COLO668 (cell line): ENCODE results near the gene ATAD2B.

Experiments used
- DNase-seq: peaks from one replicate; lab custom pipeline; 2025; ENCODE audit not compliant: unreplicated experiment; lab: John Stamatoyannopoulos, UW

The ATAD2B gene

DNA sequence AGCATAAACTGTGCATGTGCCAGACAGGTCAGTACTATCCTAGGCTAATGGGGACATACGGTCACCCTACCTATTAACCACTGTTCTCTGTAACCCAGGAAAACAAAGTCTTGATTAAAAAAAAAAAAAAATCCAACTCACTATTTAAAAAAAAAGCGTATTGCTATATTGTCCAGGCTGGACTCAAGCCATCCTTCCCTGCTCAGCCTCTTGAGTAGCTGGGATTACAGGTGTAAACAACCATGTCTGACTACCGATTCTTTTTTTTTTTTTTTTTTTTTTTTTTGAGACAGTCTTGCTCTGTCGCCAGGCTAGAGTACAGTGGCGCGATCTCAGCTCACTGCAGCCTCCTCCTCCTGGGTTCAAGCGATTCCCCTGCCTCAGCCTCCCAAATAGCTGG is 11.6 kb downstream of the ATAD2B start:
- no peak for DNase-seq

DNA sequence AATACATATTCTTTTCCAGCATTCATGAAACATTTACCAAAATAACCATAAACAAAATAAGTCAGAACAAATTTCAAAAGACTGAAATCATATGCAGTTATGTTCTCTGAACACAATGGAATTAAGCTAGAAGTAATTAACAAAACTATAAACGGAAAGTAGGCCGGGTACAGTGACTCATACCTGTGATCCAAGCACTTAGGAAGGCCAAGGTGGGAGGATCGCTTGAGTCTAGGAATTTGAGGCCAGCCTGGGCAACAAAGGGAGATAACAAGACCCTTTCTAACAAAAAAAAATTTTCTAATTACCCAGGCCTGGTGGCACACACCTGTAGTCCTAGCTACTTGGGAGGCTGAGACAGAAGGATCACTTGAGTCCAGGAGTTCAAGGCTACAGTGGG is 14.9 kb downstream of the ATAD2B start:
- DNase-seq: no peak

DNA sequence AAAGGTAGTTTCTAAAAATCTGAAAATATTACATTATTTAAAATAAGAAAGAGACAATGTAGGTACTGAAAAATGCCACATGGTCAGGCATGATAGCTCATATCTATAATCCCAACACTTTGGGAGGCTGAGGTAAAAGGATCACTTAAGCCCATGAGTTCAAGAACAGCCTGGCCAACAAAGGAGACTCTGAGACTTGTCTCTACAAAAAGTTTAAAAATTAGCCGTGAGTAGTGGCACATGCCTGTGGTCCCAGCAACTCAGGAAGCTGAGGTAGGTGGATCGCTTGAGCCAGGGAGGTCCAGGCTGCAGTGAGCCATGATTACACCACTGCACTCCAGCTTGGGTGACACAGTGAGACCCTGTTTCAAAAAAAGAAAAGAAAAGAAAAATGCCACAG is 21.8 kb downstream of the ATAD2B start:
- no peak for DNase-seq

DNA sequence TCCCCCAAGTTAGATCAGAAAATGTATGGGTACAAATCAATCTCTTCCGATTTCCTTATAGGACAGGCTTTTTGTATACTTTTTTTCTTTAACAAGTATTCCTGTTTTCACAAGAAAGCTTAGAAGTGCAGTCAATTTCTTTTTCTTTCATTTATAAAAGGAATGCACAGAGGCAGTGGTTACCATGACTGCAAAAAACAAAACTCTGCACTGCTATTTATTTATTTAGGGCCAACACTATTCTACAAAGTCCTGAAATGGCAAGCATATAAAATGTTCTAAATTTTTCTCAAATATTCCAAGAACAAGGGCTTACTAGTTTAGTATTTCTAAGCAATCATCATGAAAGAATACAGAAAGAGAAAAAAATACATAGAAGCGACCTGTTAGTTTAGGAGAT is 22.2 kb downstream of the ATAD2B start:
- DNase-seq: no peak

DNA sequence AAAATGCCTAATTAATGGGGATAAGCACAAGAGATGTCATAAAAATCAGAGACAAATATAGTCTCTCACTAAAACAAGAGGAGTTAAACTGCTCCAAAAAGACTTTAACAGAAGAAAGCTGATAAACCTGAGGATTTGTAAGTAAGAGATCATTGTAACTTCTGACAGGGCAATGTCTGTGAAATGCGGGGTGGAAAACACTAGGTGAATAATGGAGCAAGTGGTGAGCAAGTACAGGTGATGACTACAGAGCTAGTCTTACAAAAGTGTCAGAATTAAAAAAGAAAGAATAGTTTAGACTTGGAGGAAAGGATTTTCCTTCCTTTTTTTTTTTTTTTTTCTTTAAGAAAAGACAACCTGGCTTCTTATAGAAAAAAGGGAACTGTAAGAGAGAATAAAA is 22.7 kb downstream of the ATAD2B start:
- no peak for DNase-seq

DNA sequence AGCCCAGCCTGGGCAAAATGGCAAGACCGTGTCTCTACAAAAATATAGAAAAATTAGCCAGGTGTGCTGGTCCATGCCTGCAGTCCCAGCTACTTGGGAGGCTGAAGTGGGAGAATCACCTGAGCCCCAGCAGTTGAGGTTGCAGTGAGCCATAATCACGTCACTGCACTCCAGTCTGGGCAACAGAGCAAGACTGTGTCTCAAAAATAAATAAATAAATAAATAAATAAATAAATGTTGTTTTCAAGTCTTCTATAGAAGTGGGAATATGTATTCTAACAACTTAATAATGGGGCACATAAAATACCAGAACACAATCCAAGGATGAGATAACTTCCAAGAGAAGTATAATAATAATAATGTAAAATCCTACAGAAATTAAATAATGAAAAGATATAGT is 23.9 kb downstream of the ATAD2B start:
- DNase-seq: no peak

DNA sequence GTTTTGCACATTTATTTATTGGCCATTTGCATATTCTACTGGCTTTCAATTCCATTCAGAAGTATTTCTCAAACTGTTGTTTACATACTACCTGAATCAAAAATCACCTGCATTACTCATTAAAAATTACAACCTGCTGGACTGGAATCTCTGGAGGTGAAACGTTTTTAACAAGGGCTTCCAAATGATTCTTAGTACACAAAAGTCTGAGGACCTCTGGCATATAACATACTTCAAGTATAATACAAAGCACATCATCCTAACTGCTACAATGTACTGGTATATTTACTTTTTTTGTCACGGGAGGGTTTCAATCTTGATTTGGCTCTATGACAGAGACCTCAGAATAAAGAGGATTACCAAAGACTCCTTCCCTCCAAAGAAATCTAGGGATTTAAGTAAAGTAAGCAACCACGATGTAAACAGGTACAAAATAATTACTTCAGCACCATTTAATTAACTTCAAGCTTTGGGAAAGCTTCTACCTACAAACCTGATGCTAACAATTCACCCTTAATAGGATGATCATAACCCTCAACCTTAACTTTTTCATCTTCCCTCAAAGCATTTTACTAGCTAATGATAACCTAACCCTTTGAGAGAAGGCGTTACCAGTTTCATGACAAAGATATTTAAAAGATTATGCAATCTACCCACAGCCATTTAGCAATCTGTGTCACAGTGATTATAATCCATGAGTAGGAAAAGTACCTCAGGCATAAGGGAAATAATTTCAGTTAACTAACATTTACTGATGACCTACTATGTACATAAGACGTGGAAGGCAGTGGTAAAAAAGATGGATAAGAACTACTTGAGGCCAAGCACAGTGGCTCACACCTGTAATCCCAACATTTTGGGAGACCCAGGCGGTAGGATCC is 24.7 kb downstream of the ATAD2B start:
- no peak for DNase-seq

DNA sequence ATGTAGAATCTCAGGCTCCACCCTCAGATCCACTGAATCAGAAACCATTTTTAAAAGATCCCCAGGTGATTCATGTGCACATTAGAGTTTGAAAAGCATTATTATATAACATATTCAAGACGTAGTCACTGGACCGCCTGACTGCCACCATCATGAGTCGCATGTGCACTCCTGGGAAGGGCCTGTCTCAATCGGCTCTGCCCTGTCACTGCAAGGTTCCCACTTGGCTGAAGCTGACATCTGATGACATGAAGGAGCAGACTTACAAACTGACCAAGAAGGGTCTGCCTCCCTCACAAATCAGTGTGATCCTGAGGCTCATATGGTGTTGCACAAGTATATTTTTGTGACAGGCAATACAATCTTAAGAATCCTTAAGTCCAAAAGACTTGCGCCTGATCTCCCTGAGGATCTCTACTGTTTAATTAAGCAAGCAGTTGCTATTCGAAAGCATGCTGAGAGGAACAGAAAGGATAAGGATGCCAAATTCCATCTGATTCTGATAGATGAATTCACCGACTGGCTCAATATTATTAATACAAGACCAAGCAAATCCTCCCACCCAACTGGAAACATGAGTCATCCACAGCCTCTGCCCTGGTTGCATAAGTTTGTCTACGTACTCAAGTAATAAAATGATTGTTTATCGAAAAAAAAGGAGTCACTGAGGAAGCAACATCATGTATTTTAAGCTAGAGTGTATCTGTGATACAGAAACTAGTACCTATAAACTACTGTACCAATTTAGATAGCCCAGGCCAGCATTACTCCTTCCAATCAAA is 26.2 kb downstream of the ATAD2B start:
- DNase-seq: no peak

DNA sequence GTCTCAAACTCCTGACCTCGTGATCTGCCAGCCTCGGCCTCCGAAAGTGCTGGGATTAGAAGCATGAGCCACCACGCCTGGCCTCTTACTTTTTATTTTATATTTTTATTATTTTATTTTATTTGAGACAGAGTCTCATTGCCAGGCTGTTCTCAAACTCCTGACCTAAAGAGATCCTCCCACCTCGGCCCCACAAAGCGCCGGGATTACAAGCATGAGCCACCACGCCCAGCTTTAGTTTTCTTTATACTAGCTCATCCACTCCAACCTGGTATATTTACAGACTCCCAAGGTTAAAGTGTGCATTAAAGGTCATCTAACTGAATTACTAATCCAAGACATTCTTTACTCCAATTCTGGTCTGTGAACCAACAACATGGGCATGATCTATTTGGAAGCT is 26.8 kb downstream of the ATAD2B start:
- DNase-seq: no peak

DNA sequence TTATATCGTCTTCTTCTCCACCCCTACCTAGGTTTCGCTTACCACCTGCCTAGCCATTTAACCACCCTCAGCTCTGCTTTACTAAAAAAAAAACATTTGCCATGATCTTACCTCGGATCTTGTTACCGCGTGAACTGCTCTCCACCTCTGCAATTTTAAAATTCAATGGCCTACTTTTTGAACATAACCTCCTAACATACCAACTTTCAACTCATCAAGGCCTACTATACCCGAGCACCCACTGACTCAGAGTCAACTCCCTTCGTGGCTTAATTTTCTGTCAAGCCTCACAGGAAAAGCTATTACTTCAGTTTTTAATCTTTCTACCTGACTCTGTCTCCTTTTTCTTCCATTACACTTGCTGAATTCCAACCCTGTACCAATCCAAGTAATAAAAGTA is 55.7 kb downstream of the ATAD2B start:
- no peak for DNase-seq

DNA sequence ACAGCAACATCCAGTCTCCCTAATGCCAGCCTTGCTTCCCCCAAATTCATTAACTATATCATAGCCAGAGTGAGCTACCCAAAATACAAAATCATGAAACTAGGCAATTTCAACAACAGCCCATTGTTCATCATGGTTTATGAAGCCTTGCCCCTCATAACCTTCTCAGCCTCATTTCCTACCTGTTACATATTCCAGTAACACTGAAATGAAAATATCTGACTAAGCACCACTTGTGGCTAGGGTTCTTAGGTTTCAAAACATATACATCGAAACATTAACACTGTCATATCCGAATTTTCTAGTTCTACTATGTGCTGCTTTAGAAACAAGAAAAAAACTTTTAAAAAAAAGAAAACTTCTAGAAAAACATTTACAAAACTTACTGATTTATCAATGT is 59.5 kb downstream of the ATAD2B start:
- no peak for DNase-seq

DNA sequence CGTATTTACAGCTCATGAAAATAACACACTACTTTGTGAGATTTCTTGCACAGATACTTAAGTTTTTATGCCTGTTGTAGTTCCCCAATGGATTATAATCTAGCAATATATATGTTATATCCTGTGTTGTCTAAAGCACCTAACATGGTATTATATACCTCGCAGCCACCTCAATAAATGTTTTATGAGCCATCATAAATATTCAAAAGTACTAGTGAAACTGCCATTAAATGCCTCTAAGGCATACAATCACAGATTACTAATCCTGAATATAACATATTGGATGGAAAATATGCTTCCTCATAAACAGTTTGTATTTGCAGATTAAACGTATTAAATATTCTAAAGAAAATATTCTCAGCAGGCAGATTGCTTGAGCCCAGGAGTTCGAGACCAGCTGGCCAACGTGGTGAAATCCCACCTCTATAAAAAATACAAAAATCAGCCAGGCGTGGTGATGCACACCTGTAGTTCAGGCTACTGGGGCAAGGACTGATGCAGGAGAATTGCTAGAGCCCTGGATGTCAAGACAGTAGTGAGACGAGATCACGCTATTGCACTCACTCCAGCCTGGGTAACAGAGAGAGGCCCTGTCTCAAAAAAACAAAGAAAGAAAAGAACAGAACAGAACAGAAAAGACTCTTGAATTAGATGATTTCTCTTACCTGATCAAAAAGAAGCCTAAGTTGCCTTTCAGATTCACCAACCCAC is 64.1 kb downstream of the ATAD2B start:
- no peak for DNase-seq

DNA sequence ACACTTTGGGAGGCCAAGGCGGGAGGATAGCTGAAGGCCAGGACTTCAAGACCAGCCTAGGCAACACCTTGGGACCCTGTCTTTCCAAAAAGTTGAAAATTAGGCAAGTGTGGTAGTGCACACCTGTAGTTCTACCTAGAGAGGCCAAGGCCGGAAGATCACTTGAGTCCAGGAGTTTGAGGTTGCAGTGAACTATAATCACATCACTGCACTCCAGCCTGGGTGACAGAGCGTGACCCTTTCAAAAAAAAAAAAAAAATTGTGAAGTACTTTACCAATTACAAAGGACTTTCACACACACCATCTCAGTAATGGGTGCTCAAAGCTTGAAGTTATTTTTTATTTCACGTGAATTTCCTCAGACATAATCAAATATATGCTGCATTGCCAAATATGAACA is 65.0 kb downstream of the ATAD2B start:
- DNase-seq: no peak

DNA sequence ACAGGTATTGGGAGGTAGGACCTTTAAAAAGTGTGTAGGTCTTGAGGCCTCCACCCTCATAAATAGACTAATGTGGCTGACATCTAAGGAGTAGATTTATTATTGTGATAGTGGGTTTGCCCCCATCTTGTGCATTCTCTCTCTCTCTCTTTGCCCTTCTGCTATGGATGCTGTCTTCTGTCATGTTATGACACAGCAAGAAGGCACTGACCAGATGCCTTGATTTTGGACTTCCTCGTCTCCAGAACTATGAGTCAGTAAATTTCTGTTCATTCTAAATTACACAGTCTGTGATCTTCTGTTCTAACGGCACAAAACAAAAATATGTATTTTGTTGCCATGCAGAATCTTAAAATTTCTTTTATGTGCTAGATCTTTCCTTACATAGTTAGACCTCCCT is 66.9 kb downstream of the ATAD2B start:
- DNase-seq: no peak

DNA sequence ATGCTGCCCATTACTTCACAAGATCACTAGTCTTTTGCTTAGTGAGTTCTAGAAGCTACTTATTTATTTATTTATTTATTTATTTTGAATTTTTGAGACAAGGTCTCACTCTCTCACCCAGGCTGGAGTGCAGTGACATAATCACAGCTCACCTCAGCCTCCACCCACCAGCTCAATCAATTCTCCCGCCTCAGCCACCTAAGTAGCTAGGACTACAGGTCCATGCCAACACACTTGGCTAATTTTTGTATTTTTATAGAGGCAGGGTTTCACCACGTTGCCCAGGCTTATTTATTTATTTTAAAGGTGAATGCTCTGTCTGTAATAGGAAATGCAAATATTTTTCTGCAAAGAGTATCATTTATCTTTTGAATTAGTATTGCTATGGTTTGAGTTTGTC is 67.7 kb downstream of the ATAD2B start:
- DNase-seq: no peak

DNA sequence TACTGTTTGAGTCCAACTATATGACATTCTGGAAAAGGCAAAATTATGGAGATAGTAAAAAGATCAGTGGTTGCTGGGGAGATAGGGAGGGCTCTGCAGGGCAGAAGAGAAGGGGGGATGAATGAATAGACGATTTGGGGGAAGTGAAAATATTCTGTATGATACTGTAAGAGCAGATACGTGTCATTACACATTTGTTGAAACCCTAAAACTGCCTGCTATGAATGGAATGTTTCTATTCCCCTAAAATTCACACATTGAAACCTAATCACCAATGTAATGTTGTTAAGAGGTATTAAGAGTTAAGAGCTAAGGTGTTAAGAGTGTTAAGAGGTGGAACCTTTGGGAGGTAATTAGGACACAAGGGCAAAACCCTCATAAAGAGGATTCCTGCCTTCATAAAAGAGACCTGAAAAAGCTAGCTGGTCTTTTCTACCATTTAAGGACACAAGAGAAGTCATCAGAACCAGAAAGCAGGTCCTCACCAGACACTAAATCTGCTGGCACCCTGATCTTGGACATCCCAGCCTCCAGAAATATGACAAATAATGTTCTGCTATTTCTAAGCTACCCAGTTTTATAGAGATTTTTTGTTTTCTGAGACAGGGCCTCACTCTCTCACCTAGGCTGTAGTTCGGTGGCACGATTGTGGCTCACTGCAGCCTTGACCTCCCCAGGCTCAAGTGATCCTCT is 76.2 kb downstream of the ATAD2B start:
- DNase-seq: no peak

DNA sequence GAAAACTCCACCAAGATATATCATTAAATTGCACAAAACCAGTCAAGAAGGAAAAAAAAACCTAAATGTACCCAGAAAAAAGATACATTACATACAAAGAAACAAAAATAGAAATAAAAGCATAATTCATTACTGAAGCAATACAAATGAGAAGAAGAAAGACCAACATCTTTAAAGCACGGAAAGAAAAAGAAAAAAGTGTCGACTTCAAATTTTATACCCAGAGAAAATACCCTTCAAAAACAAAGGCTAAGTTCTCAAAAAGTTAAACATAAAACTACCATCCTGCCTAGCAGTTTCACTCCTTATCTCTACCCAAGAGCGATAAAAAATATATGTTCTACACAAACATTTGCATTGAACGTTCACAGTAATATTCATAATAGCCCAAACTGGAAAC is 82.0 kb downstream of the ATAD2B start:
- no peak for DNase-seq

DNA sequence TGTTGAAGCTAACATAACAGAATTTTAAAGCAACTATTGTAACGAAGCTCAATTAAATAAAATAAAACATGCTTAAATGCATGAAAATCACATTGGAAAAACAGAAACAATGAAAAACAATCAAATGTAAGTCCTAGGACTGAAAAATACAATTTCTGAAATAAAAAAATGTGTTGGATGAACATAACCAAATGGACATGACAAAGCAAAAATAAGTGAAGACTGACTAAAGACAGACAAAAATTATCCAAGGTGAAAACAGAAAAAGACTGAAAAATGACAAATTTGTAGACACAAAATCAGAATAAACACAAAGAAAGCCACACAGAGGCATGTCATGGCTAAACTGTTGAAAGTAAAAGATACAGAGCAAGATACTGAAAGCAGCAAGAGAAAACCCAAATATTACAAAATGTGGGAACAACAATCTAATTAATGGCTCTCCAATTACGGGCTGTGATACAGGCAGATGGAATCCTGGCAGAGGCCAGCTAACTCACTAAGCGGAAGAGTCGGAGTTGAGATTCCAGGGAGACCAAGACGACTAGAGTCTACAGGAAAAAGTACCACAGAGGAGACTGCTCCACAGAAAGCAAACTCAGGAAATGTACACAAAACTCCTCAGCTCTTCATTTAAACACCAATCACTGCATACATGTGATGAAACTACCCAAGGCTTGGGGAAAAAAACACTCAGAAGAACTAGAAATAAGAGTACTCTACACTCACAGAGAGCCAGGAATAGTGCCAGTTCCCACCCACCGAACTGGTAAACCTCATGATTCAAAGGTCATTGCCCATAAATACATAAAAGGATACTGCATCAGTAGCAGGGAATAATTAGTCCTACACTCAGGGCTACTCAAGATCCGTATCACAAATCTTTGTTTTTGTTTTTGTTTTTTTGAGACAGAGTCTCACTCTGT is 83.6 kb downstream of the ATAD2B start:
- DNase-seq: no peak

DNA sequence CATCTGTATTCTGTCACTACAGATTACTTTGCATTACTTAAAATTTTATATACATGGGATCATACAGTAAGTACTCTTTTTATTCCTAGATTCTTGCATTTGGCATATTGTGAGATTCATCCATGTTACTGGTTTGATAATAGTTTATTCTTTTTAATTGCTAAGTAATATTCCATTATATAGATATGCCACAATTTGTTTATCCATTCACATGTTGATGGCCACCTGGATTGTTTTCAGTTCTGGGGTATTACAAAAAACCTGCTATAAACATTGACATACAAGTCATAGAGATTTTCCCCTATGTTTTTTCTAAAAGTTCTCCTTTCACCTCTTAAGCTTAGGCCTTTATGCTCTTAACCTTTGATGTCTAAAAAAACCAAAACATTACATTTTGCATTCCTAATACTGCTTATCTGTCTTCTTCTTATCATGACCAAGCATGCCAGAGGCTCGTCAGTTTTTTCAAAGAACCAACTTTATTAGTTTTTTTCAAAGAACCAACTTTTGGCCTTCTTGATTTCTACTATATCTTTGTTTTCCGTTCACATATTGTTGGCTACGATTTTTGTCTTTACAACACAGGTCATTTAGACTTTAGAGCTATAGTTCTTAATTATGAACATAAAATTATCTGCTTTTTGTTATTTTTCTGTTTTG is 86.9 kb downstream of the ATAD2B start:
- no peak for DNase-seq

DNA sequence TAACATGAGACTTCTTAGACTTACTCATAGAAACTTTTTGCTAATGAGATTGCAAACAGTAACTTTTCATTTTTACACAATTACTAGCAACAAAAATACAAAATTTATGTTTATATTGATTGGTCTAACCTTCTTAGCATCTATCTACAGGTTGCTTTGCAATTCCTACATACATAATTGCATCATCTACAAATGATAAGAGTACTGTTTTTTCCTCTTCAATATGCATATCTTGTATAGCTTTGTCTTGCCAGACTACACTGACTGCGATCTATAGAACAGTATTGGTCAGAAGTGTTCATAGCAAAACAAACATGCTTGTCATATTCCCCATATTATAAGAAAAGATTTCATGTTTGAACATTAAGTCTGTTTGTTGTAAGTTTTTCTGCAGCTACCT is 87.9 kb downstream of the ATAD2B start:
- no peak for DNase-seq
